Femur (tissue), 1 donor: ENCODE results near the gene SLIT3.
"Not testable (repeated sequence)": the region's sequence is repeated elsewhere in the genome, so short reads cannot be mapped to it uniquely, and the experiment has no call there.

ENCODE experiments used
- DNase-seq: peaks from one replicate; pipeline ENCODE4 v3.0.0-alpha.2; 2017

SLIT3 gene

GRCh38 chr5:169216866-169217265 lies 84.1 kb downstream of the SLIT3 start:
- no peak for DNase-seq

GRCh38 chr5:169213479-169213878 lies 87.5 kb downstream of the SLIT3 start:
- DNase-seq: no peak

GRCh38 chr5:169211761-169212160 lies 89.2 kb downstream of the SLIT3 start:
- DNase-seq: not testable (repeated sequence)

- DNase-seq: no peak
Observed at GRCh38 chr5:169204788-169205400, 96.0 kb downstream of the SLIT3 start.

- DNase-seq: no peak
Observed at GRCh38 chr5:169202969-169203368, 98.0 kb downstream of the SLIT3 start.

- DNase-seq: no peak
Observed at GRCh38 chr5:169201597-169201996, 99.3 kb downstream of the SLIT3 start.

- no peak for DNase-seq
Observed at GRCh38 chr5:169200125-169200778, 100.7 kb downstream of the SLIT3 start.

- DNase-seq: no peak
Observed at GRCh38 chr5:169197343-169197742, 103.6 kb downstream of the SLIT3 start.

- DNase-seq: no peak
Observed at GRCh38 chr5:169196059-169196458, 104.9 kb downstream of the SLIT3 start.

GRCh38 chr5:169195601-169196000 lies 105.3 kb downstream of the SLIT3 start:
- no peak for DNase-seq

GRCh38 chr5:169192536-169192935 lies 108.4 kb downstream of the SLIT3 start:
- DNase-seq: no peak

GRCh38 chr5:169190849-169191248 lies 110.1 kb downstream of the SLIT3 start:
- no peak for DNase-seq

GRCh38 chr5:169185626-169186025 lies 115.3 kb downstream of the SLIT3 start:
- no peak for DNase-seq

- no peak for DNase-seq
Observed at GRCh38 chr5:169183576-169183975, 117.4 kb downstream of the SLIT3 start.

GRCh38 chr5:169182797-169183196 lies 118.1 kb downstream of the SLIT3 start:
- DNase-seq: no peak

GRCh38 chr5:169181814-169182213 lies 119.1 kb downstream of the SLIT3 start:
- no peak for DNase-seq

- no peak for DNase-seq
Observed at GRCh38 chr5:169178754-169179153, 122.2 kb downstream of the SLIT3 start.

GRCh38 chr5:169178274-169178673 lies 122.7 kb downstream of the SLIT3 start:
- no peak for DNase-seq

- no peak for DNase-seq
Observed at GRCh38 chr5:169176709-169177694, 123.9 kb downstream of the SLIT3 start.

- DNase-seq: no peak
Observed at GRCh38 chr5:169175733-169176132, 125.2 kb downstream of the SLIT3 start.

- DNase-seq: no peak
Observed at GRCh38 chr5:169174923-169175322, 126.0 kb downstream of the SLIT3 start.

- no peak for DNase-seq
Observed at GRCh38 chr5:169173372-169173771, 127.6 kb downstream of the SLIT3 start.

GRCh38 chr5:169171515-169171914 lies 129.4 kb downstream of the SLIT3 start:
- DNase-seq: no peak

GRCh38 chr5:169169783-169170182 lies 131.2 kb downstream of the SLIT3 start:
- DNase-seq: peak; percentile 36
